Lower leg skin (tissue), 3 donors: ENCODE results near the gene HOXB2.

Experiments used
- CTCF ChIP-seq, 3 donors: fragments of 450-650 bp; IDR thresholded peaks; one replicate each; pipeline ENCODE4 v1.5.1; 2016; ENCODE audit warnings: antibody characterized with exemption in 3 of 3, mild to moderate bottlenecking in 3 of 3, moderate library complexity in 2 of 3
- POLR2A ChIP-seq, 2 donors: fragments of 450-650 bp; IDR thresholded peaks; one replicate each; pipeline ENCODE4 v1.6.1; 2016 to 2017; ENCODE audit warnings: antibody characterized with exemption in 2 of 2, mild to moderate bottlenecking in 1 of 2, moderate library complexity in 1 of 2

GRCh38 chr17:48545539-48545938 is 630 bp upstream of the HOXB2 start:
- TF ChIP-seq CTCF (IDR thresholded peaks at IDR 0.05) (no peak), POLR2A (IDR thresholded peaks at IDR 0.05) (no peak)
